GM10248 (cell line): ENCODE measurements around the gene PAH.

ENCODE experiments used
- CTCF ChIA-PET: fragments of 300-600 bp; sonication (Branson Sonifier 250); formaldehyde crosslinking; extraction: SDS; loops from one replicate; lab custom pipeline; 2021; ENCODE audit warnings: antibody characterized with exemption; lab: Yijun Ruan, JAX
- POLR2A ChIA-PET: fragments of 350-650 bp; sonication (Branson Sonifier 250); formaldehyde crosslinking; extraction: SDS; loops from one replicate; lab custom pipeline; 2020; ENCODE audit warnings: antibody characterized with exemption; lab: Yijun Ruan, JAX
- DNase-seq: peaks from one replicate; pipeline ENCODE4 v3.0.0; 2012; ENCODE audit errors: extremely low spot score
- CTCF ChIP-seq: IDR thresholded peaks from 2 replicates; pipeline ENCODE4 v1.5.1; 2012; ENCODE audit warnings: mild to moderate bottlenecking, low read depth; ENCODE audit errors: extremely low read depth, missing control alignments, control extremely low read depth

PAH gene

GRCh38 chr12:102917026-102917787 lies at the start of gene PAH:
PAH (minus strand) TSS chr12:102917244; CDS start chr12:102917130, 114 bp downstream.
- CTCF ChIA-PET: interaction anchor here (1.5 kb wide), 1 partner anchor 630 kb away, joined by 5 read pairs; no protein-coding TSS in a partner anchor

GRCh38 chr12:102966200-102966863 lies 49.3 kb upstream of the PAH start:
- TF ChIP-seq CTCF: no peak
- CTCF ChIA-PET: interaction anchor here (0.8 to 2.4 kb wide), 5 partner anchors 10 to 582 kb away, joined by 3 to 7 read pairs (median 5); no protein-coding TSS in a partner anchor
- no peak for DNase-seq
- POLR2A ChIA-PET: no interaction called here

More at GRCh38 chr12:102917026-102917787, at the start of gene PAH:
- DNase-seq: peak; percentile 16
- POLR2A ChIA-PET: no interaction called here
- peak; percentile 25 for TF ChIP-seq CTCF

GRCh38 chr12:102965281-102966155 lies 48.5 kb upstream of the PAH start:
- CTCF ChIA-PET: interaction anchor here (1.0 to 2.4 kb wide), 5 partner anchors 11 to 583 kb away, joined by 4 to 7 read pairs (median 5); no protein-coding TSS in a partner anchor
- DNase-seq: peak; percentile 34
- no peak for TF ChIP-seq CTCF
- POLR2A ChIA-PET: no interaction called here

- CTCF ChIA-PET: interaction anchor here (1.4 kb wide), 1 partner anchor 27 kb away, joined by 4 read pairs; no protein-coding TSS in a partner anchor
- TF ChIP-seq CTCF: no peak
- POLR2A ChIA-PET: interaction anchor here (0.6 kb wide), 1 partner anchor 222 kb away, joined by 3 read pairs; no protein-coding TSS in a partner anchor
- DNase-seq: peak; percentile 48
Observed at GRCh38 chr12:102964872-102965271, 47.8 kb upstream of the PAH start.

- TF ChIP-seq CTCF: no peak
- CTCF ChIA-PET: interaction anchor here (1.0 to 3.9 kb wide), 6 partner anchors 13 to 585 kb away, joined by 3 to 14 read pairs (median 4); no protein-coding TSS in a partner anchor
- no peak for DNase-seq
- POLR2A ChIA-PET: no interaction called here
Observed at GRCh38 chr12:102963796-102964195, 46.8 kb upstream of the PAH start.
